Measurements from ENCODE around the gene TRAPPC12.
"Not testable (repeated sequence)": the region's sequence is repeated elsewhere in the genome, so short reads cannot be mapped to it uniquely, and the experiment has no call there.

Gene TRAPPC12

GRCh38 chr2:3498783-3499394 is 119.4 kb downstream of the TRAPPC12 start:
- no peak for DNase-seq (ENCODE audit: low read depth in 2 of 2, low spot score in 1 of 2)

- DNase-seq (ENCODE audit: low read depth in 2 of 2, low spot score in 1 of 2) = no peak
Measured at GRCh38 chr2:3500326-3500899, 120.9 kb downstream of the TRAPPC12 start.

DNA sequence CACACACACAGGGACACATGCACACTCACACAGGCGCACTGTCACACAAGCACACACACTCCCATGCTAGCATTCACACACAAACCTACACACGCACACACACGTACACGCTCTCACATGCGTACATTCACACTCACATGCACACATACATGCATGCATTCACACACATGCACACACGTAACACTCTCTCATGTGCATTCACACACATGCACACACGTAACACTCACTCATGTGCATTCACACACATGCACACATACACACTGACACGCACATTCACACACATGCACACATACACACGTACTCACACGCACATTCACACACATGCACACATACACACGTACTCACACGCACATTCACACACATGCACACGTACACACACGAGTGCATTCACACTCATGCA is 123.6 kb downstream of the TRAPPC12 start:
- no peak for DNase-seq (ENCODE audit: low read depth in 2 of 2, low spot score in 1 of 2)

- DNase-seq (ENCODE audit: low read depth in 2 of 2, low spot score in 1 of 2) = no peak
Measured at GRCh38 chr2:3503483-3503882, 124.0 kb downstream of the TRAPPC12 start.

GRCh38 chr2:3504741-3505140 is 125.2 kb downstream of the TRAPPC12 start:
- DNase-seq (ENCODE audit: low read depth in 2 of 2, low spot score in 1 of 2) = no peak

DNA sequence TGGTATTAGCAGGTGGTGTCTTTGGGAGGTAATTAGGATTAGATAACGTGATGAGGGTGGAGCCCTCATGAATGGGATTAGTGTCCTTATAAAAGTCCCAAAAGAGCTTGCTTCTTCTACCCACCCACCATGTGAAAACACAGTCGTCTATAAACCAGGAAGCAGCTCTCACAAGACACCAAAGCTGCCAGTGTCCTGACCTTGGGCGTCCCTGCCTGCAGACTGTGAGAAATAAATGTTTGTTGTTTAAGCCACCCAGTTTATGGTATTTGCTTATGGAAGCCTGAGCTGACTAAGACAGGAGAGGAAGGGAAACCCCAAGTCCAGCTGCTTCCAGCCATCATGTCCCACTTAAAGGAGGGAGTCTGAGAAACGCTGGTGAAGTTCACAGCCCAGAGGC is 126.3 kb downstream of the TRAPPC12 start:
- no peak for DNase-seq (ENCODE audit: low read depth in 2 of 2, low spot score in 1 of 2)

- no peak for DNase-seq (ENCODE audit: low read depth in 2 of 2, low spot score in 1 of 2)
Measured at GRCh38 chr2:3512086-3512485, 132.6 kb downstream of the TRAPPC12 start.

GRCh38 chr2:3513026-3513810 is 133.7 kb downstream of the TRAPPC12 start:
- DNase-seq (ENCODE audit: low read depth in 2 of 2, low spot score in 1 of 2) = no peak

GRCh38 chr2:3515438-3515837 is 135.9 kb downstream of the TRAPPC12 start:
- not testable (repeated sequence) for DNase-seq (ENCODE audit: low read depth in 2 of 2, low spot score in 1 of 2)

DNA sequence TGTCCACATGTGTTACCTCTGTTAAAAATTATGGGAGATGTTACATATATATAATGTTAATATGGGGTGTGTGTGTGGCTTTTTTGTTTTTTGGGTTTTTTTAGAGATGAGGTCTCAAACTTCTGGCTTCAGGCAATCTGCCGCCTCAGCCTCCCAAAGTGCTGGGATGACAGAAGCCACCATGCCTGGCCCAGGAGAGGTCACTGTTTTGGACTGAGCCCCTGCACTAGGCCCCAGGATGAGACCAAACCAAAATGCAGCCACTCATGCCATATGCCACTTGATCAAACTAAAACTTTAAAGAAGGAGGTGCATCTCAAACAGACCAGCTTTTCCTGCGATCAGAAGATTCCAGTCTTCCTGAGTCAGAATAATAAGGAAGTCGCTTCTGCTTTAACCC is 137.3 kb downstream of the TRAPPC12 start:
- no peak for DNase-seq (ENCODE audit: low read depth in 2 of 2, low spot score in 1 of 2)

DNA sequence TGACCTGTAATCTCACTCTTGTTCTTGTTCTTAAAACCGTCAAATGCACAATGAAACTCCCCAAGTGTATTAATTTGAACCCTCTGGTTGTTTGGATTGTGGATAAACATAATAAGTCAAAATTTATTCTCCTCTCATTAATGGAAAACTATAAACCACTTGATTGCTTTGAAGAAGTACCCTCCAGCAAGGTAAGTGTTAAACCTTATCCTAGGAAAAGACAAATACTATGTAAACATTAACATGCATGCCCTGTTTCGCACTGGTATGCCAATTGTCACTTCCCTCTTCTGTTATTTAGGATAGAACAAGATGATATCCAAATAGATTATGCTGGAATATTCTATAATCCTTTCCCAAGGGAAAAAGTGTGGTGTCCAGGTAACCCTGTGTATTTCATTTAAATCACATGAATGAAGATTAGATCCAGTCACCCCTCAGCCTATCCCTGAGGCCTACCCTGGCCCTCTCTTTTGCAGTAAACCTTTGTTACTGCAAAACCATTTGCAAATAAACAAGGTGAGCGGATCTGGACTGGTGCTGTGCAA is 138.5 kb downstream of the TRAPPC12 start:
- DNase-seq (ENCODE audit: low read depth in 2 of 2, low spot score in 1 of 2) = no peak

GRCh38 chr2:3518496-3519254 is 139.2 kb downstream of the TRAPPC12 start:
- DNase-seq (ENCODE audit: low read depth in 2 of 2, low spot score in 1 of 2) = peak; percentile 94 to 98

DNA sequence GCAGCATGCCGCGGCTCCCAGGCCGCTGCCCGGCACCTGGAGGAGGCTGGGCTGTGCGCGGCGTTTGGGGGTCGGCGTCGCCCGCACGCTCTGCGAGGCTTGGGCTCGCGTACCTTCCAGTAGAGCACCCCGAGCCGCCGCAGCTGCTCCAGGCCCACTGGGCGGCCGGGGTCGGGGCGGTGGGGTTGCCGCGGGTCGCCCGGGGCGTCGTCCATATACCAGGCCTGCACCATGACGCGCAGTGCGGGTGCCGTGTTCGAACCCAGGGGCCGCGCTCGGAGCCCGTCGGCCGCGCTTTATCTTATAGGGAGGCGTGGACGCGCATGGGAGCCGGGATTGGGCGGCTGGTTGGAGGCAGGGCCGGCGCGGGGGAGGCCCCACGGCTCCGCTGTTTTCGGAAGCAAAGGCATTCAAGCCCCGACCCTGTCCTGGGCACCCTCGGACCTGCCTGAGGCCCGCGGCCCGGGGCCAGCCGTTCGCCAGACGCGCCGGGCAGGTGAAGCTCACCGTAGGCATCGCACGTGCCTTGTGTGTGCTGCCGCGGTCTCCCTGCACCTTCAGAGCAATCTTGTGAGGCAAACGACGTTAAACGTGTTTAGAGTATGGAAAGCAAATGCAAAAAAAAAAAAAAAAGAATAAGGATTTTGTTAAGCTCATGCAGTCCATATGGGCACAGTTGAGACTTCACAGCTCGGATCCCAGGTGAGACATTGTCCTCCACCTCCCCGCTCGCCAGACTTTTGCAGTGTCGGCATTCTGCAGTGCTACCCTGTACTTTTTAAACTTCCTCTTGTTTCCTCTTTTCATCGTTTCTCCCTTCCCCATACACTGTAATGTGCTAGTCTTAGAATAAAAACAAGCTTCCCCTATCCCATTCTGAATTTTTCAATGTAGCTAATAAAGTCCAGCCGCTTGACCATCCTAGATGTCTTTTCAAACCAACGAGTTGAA is 140.0 kb downstream of the TRAPPC12 start, which contains the start of gene ADI1:
Gene ADI1 (minus strand): TSS at position 277 of the 951 bp plus-strand sequence. CDS start 44 bp downstream, at position 233.
- peak; percentile 43 to 59 for DNase-seq (ENCODE audit: low read depth in 2 of 2, low spot score in 1 of 2)

GRCh38 chr2:3520591-3520990 is 141.1 kb downstream of the TRAPPC12 start:
- no peak for DNase-seq (ENCODE audit: low read depth in 2 of 2, low spot score in 1 of 2)

- DNase-seq (ENCODE audit: low read depth in 2 of 2, low spot score in 1 of 2) = no peak
Measured at GRCh38 chr2:3522961-3523421, 143.5 kb downstream of the TRAPPC12 start.

GRCh38 chr2:3523551-3524041 is 144.1 kb downstream of the TRAPPC12 start:
- DNase-seq (ENCODE audit: low read depth in 2 of 2, low spot score in 1 of 2) = no peak

GRCh38 chr2:3526871-3527270 is 147.4 kb downstream of the TRAPPC12 start:
- no peak for DNase-seq (ENCODE audit: low read depth in 2 of 2, low spot score in 1 of 2)

- DNase-seq (ENCODE audit: low read depth in 2 of 2, low spot score in 1 of 2) = no peak
Measured at GRCh38 chr2:3527886-3528785, 148.6 kb downstream of the TRAPPC12 start.

Measured in stimulated activated CD8-positive, alpha-beta memory T cell treated with anti-CD3 and anti-CD28 coated beads, Interleukin-4, amount 100 ng/mL, for 4 hours (primary cell).